GOT3 (cell line): ENCODE results near the gene PGC.

Source experiments
- DNase-seq: peaks from one replicate; lab custom pipeline; 2025; ENCODE audit warnings: mixed read lengths; lab: John Stamatoyannopoulos, UW

Gene PGC

GRCh38 chr6:41697861-41698781, 49.1 kb downstream of the PGC start:
- no peak for DNase-seq

GRCh38 chr6:41696788-41697187, 50.4 kb downstream of the PGC start:
- no peak for DNase-seq

DNA sequence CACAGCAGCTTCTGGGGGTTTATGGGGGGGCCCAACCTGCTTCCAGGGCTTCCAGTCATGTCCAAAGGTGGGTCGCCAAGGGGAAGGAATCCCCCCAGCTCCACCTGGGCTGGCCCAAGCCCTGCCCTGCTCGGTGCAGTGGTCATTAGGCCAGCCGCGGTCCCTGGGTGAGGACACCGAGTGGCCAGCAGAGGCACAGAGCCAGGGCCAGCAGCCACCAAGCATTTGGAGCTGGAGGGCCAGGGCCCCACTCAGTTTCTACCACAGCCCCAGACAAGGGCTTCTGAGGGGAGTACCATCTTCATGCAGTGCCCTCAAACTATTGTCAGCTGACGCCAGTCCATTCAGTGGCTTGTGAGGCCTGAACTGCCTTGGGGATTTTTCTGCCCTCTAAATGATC, 51.4 kb downstream of the PGC start:
- no peak for DNase-seq

DNA sequence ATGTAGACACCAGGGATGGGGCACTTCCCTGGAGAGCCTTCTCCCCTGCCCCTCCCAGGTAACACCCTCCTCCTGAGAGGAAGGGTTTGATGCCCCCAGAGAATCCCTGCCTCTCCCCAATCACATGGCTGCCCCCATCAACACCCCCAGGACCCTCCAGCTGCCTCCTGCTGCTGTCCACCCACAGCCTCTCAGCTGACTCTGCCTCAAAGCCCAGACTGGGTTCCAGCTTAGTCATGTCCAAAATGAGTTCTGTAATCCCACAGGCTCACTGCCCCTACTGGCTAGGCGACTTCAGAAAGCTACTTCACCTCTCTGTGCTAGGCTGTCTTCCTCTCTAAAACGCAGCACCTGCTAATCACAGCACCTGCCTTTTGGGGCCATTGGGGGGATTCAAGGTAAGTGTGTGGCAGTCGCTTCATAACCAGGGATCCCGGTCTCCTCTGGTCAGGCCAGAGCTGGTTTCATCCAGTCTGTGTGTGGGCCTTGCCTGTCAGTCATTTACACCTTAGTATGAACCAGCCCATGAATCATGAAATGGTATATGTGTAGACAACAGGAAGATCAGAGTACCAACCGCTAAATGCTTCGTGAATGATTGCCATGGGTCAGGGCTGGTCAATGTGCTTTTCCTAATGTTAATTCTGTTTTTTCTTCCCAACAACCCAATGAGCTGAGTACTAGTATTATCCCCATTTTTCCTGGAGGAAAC, 52.2 kb downstream of the PGC start:
- DNase-seq, result no peak

GRCh38 chr6:41693281-41694240, 53.6 kb downstream of the PGC start:
- DNase-seq, result no peak

GRCh38 chr6:41692730-41693129, 54.5 kb downstream of the PGC start:
- no peak for DNase-seq

GRCh38 chr6:41692080-41692675, 55.0 kb downstream of the PGC start:
- DNase-seq, result no peak

DNA sequence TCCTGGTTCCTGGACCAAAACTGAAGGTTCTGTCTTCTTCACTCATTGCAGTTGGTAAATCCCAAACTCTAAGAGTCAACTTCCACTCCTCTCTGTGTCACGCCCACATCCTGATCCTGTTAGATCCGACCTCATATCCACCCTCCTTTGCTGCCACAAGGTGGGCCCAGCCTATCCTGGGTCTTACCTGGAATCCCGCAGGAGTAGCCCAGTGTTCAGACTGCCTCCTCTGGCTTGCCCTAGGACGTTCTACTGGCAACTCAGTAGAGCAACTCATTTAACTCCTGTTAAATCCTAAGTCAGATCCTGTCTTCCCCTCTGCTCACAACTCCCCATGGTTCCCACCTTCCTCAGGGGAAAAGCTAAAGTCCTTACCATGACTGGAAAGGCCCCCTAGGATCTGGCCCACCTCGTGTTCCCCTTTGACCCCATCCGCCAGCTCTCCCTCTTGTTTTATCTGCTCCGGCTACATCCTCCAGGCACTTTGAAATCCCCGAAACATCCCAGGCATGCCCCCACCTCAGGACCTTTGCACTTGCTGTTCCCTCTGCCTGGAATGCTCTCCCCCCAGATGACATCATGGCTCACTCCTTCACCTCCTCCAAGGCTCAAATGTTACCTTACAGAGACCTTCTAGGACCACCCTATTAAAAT, 55.6 kb downstream of the PGC start:
- DNase-seq, result no peak

DNA sequence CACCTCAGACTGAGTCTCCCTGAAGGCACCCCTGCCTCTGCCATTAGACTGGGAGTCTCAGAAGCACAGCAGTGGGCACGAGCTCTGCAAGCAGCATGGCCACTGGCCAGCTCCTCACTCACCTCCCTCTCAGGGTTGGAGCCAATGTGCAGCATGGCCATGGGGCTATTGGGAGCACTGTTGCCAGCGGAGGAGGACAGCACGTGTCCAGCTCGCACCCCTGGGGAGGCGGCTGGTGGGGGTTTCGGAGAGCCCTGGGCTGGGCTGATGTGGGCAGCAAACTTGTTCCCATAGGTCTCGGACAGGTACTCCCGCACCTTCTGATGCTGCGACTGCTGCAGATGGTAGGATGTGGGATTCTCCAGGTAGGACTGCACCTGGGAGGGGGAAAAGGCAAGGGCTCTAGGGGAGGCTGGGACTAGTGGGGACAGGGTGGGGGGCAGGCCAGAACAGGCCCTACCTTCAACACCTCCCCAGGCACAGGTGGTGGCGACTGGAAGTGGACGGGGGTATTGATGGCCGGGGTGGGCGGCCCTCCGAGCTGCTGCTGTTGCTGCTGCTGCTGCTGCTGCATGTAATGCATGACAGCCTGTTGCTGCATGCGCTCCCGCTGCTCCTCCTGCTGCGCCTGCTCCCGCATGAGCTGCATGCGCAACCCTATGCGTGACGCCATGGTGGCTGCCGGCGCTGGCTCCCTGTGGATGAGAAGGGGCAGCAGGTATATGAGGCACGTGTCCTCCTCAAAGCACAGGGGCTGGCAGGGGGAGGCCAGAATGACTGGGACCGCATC, 56.5 kb downstream of the PGC start:
- DNase-seq, result no peak

GRCh38 chr6:41689171-41690008, 57.8 kb downstream of the PGC start:
- DNase-seq, result no peak

DNA sequence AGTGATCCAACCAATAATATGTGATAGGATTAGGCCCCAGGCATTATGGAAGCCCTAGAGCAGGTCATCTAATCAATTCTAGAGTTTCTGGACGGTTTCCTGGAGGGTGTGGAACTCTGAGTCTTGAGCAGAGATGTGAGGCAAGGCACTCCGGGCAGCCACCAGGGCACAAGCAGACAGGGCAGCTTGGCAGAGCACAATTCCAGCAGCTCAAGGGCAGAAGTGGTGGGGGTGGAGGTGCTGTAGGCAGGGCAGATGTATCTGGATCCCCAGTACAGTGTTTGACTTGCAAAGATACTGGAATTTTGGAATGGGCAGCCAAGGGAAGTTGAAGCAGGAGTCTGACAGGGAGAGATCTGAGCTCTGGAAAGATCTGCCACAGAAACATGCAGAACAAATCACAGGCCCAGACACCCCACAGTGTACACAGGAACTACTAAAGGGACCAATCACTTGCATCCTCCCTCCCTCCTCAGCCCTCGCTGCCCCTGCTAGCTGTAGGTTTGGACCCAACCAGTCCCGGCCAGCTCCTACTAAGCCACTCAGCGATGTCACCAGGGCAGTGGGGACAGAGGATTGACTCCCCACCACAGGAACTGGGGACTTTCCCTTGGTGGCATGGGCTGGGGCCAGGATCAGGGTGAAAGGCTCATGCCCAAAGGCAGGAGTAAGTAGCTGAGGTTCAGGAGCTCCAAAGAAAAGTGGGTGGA, 58.8 kb downstream of the PGC start:
- no peak for DNase-seq

DNA sequence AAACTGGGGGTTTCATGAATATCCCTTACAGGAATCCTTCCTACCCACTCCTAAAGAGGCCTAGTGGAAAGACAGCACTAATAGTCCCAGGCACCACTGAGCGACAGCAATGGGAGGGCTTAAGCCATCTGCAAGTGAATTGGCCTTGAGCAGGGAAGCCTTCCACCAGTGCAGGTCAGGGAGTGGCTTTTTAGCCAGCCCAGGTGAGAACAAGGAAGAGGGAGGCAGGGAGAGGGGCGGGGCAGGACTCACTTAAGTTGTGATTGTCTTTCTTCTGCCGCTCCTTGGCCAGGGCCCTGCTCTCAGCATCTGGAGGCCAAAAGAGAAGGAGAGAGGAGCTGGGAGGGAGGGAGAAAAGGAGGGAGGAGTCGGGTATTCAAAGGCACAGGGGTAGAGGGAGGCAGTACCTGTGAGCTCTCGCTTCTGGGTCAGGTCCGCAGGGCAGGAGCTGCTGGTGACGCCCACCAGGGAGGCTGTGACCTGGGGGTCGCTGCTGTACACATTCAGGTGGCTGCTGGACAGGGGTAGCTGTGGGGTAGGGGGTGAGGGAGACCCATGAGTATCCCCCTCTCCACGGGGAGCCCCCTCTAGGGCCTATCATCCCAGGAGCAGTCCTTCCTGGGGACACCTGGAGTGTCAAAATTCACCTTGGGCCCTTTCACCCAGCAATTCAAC, 59.6 kb downstream of the PGC start:
- DNase-seq, result no peak
